LNCaP clone FGC (cell line): ENCODE results near the gene KRT20.

Experiments
- DNase-seq: peaks from one replicate; pipeline ENCODE4 v3.0.0-alpha.2; 2011; ENCODE audit warnings: low read depth
- H3K4me3 ChIP-seq: 2 replicates; pipeline ENCODE4 v1.5.1; 2011; ENCODE audit warnings: mild to moderate bottlenecking, low read depth, low read length, control low read depth
- TF ChIP-seq, protein P1 (sequence below): IDR thresholded peaks from 2 replicates; pipeline ENCODE4 v1.5.1; 2012; ENCODE audit warnings: mild to moderate bottlenecking; ENCODE audit not compliant: control insufficient read depth, insufficient read depth; ENCODE audit errors: extremely low read depth

Gene KRT20

DNA sequence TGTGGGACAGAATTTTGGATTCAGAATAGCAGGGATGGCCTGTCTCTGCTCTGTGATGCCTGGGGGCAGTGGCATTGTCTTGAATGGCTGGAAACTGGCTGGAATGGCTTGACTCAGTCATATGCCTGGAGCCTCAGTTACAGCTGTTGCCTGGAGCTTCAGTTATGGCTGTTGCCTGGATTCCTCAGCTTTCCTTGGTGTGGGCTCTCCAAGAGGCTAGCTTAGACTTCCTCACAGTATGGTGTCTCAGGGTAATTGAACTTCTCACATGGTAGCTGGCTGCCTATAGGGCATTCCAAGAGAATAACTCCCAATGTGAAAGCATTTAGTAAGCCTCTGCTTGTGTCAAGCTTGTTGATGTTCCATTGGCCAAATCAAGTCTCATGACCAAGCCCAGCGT is 31.3 kb upstream of the KRT20 start:
- no peak for DNase-seq
- TF ChIP-seq, protein P1, sequence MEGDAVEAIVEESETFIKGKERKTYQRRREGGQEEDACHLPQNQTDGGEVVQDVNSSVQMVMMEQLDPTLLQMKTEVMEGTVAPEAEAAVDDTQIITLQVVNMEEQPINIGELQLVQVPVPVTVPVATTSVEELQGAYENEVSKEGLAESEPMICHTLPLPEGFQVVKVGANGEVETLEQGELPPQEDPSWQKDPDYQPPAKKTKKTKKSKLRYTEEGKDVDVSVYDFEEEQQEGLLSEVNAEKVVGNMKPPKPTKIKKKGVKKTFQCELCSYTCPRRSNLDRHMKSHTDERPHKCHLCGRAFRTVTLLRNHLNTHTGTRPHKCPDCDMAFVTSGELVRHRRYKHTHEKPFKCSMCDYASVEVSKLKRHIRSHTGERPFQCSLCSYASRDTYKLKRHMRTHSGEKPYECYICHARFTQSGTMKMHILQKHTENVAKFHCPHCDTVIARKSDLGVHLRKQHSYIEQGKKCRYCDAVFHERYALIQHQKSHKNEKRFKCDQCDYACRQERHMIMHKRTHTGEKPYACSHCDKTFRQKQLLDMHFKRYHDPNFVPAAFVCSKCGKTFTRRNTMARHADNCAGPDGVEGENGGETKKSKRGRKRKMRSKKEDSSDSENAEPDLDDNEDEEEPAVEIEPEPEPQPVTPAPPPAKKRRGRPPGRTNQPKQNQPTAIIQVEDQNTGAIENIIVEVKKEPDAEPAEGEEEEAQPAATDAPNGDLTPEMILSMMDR: no peak
- no peak overlapping the region for H3K4me3 ChIP-seq

DNA sequence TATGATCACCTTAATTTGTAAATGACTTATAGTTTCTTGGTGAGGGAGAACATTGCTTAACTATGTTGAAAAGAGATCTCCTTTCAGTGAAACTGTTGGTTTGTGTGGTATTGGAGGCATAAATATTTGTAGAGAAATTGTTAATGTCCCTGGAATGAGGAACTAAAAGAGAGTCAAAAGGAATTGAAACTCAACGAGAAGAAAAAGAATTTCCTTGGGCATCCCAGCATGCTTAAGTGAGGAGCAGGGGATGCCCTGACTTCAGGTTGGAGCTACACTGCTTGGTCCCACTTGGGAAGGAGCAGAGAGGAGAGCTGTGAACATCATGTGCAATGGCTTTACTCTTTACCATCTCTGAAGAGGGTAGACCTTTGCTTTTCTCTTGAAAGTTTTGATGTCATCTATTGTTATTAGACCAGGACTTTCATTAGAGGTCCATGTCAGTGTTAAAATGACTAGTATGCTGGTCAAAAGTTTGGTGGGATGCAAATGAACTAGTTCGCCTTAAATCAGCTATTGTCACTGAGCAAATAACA is 30.7 kb upstream of the KRT20 start:
- TF ChIP-seq, protein P1: no peak
- no peak for DNase-seq
- H3K4me3 ChIP-seq: no peak overlapping the region

DNA sequence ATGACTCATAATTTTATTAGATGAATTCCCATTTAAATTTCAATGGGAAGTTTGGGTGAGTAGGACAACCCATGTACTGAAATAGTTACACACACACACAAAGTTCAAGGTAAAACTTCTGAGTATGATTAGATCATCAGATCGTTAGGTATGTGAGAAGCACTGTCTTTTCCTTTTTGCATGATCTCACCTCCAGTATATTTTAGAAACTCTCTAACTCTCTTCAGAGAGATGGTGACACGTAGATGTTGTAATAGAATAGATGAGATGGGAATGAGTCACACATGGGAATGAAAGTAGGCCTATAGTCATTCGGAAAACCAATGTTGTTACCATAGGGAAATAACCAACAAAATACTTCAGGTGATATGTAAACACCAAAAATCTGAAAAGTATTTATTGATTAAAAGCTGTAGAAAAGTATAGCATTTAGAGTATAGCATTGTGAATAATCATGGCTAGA is 30.2 kb upstream of the KRT20 start:
- no peak for DNase-seq

DNA sequence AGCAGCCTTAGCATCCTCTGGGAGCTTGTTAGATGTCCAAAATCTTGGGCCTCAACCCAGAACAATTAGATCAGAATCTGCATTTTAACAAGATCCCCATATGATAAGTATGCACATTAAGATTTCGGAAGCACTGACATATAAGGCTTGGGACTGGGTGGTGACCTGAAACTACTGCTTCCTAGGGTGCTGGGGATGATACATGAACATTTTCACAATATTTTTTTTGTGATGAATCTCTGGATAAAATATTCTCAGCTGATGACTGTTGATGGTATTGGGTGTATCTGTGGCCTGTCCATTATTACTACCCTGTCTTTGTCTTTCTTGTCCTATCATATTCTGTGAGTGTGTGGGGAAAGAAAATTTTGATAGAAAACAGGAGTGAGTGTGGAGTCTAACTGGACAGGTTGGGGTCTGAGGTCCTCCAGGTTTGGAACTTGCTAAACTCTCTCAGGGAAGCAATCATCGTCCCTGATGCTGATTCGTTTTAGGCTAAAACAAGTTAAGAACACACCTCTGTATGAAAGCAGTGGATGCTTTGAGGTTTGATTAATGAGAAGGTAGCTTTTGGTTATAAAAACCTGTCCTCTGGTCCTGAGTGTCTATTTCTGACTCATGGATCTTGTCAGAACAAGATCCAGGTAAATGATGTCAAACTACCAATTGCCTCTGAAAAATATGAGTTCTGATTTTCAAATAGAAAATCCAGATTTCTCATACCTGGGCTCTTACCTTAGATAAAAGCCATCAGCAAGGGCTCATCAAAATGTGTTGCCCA is 29.2 kb upstream of the KRT20 start:
- TF ChIP-seq, protein P1: no peak
- no peak overlapping the region for H3K4me3 ChIP-seq
- DNase-seq: no peak

More for the DNA sequence above, 30.2 kb upstream of the KRT20 start:
- TF ChIP-seq, protein P1: no peak
- H3K4me3 ChIP-seq: no peak overlapping the region

DNA sequence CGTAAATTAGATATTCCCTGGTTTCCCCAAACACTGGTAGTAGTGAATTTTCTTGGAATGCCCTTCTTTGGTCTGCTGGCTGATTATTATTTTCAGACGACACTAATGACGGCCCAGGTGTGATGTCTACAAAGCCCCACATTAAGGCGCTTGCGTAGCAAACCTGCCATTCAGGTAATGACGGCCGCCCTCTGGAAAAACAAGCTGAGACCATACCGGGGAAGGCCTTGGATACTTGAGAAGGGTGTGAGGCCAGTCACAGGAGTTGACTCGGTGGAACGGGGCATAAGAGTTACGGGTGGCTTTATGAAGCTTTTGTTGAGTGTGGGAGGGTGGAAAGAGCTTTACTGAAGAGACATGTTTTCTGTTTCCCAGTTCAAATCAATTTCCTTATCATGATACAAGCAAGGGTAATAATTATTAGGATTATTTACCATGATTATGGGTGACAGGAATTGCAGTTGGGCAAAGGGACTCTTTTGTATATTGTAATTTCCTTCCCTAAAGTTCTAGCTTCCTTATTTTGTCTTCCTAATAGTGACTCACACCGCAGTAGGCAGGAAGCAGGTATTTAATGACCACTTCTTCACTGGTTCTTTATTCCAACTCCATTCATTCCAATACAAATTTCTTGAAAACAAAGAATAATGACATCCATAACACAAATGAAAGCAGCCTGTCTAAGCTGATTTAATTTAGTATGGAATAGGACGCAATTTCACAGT is 27.6 kb upstream of the KRT20 start:
- no peak for DNase-seq
- TF ChIP-seq, protein P1: no peak
- no peak overlapping the region for H3K4me3 ChIP-seq

DNA sequence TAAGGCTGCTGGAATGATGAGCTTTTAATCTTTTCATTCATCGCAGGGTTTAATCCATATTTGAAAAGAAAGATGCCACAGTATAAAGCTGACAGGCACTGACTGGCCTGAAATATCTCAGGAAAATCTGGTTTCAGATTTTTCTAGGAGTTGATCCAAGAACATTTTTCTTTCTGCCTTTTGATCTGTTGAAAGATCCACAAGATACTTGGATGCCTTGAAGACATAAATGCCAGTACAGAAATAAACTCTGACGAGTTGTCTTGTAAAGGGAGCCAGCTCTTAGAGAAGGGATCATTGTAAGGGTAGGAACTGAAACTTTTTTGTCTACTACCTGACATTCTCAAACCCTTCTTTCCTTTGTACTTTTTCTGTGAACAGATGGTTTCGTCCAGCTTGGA is 25.4 kb upstream of the KRT20 start:
- TF ChIP-seq, protein P1: no peak
- H3K4me3 ChIP-seq: no peak overlapping the region
- DNase-seq: no peak
